Effector memory CD4-positive, alpha-beta T cell (primary cell): ENCODE data around the gene B4GALT5.
"Not testable (repeated sequence)": the region's sequence is repeated elsewhere in the genome, so short reads cannot be mapped to it uniquely, and the experiment has no call there.

Experiments
- DNase-seq, 3 donors: peaks; one replicate each; pipeline ENCODE4 v3.0.0-alpha.2; 2020
- H3K27ac ChIP-seq: 2 replicates; pipeline ENCODE4 v1.7.0; 2013; ENCODE audit warnings: mild to moderate bottlenecking, low read length, moderate library complexity; ENCODE audit not compliant: insufficient read depth, poor library complexity, severe bottlenecking
- H3K27me3 ChIP-seq: replicated peaks from 2 replicates; pipeline ENCODE4 v1.7.0; 2013; ENCODE audit warnings: mild to moderate bottlenecking, low read length; ENCODE audit not compliant: insufficient read depth, control insufficient read depth, poor library complexity, severe bottlenecking
- H3K36me3 ChIP-seq: 2 replicates; pipeline ENCODE4 v1.7.0; 2013; ENCODE audit warnings: mild to moderate bottlenecking, low read length, moderate library complexity; ENCODE audit not compliant: control insufficient read depth, insufficient read depth
- H3K4me1 ChIP-seq: 2 replicates; pipeline ENCODE4 v1.7.0; 2013; ENCODE audit warnings: low read length, mild to moderate bottlenecking; ENCODE audit not compliant: control insufficient read depth, insufficient read depth, poor library complexity, severe bottlenecking
- H3K4me3 ChIP-seq: 2 replicates; pipeline ENCODE4 v1.7.0; 2013; ENCODE audit warnings: low read length, low read depth, mild to moderate bottlenecking; ENCODE audit not compliant: insufficient read depth, poor library complexity, severe bottlenecking
- H3K9me3 ChIP-seq: 2 replicates; pipeline ENCODE4 v1.7.0; 2013; ENCODE audit warnings: mild to moderate bottlenecking, low read length, moderate library complexity; ENCODE audit not compliant: control insufficient read depth
- total RNA-seq, 3 donors: gene quantifications; one replicate each; lab custom pipeline; 2026; lab: John Stamatoyannopoulos, UW

Gene B4GALT5, protein sequence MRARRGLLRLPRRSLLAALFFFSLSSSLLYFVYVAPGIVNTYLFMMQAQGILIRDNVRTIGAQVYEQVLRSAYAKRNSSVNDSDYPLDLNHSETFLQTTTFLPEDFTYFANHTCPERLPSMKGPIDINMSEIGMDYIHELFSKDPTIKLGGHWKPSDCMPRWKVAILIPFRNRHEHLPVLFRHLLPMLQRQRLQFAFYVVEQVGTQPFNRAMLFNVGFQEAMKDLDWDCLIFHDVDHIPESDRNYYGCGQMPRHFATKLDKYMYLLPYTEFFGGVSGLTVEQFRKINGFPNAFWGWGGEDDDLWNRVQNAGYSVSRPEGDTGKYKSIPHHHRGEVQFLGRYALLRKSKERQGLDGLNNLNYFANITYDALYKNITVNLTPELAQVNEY
- total RNA-seq = 27.7 to 46.3 (median 41.8) reads per million in 3 donors

DNA sequence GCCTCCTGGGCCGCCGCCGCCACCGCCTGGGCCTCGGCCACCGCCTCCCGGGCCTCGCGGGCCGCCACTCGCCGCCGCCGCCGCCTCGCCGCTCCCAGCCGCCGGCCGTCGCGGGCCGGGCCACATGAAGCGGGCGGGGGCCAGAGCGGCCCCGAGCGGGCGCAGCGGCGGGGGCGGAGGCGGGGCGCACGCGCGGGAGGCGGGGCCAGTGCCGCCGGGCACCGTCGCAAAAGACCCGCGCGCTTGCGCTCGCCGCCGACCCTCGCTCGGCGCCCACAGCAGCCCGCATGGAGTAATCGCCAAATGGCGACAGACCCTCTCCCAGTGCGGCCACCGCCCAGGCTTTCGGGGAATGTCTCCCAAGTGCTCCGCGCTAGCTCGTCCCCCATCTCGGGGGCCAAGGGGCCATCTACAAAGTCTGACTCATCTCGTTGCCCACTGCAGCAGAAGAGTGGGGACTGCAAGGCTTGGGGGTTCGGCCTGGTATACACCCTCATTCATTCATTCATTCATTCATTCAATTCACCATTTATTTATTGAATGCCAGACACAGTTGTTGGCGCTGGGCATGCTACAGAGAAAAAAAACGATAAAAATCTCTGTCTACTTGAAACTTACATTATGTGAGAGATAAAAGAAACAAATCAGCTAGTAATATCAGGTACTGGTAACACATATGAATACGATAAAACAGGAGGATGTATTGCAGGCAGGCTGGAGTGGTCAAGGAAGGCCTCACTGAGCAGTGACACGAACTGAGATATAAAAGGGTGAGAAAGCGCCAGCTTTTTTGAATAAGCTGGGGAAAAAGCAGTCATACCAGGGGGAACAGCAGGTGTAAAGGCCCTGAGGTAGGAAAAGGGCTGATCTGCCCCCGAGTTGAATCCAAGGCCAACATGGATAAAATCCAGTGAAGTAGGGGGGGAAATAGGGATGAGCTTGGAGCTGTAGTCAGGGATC is at the start of gene B4GALT5:
TSS of gene B4GALT5 (minus strand) at position 126 of the 960 bp plus-strand sequence. CDS start 188 bp downstream, outside the sequence.
- Histone ChIP-seq H3K4me1 (peaks cover 13% of the 10 kb centered on the region), H3K36me3 (no peaks in the 10 kb centered on the region), H3K27me3 (no peaks in the 10 kb centered on the region), H3K9me3 (no peaks in the 10 kb centered on the region), H3K4me3 (peak within 1 kb of the TSS; percentile 99), H3K27ac (peak within 1 kb of the TSS; percentile 64)
- peak; percentile 34 to 56 (median 45) for DNase-seq

DNA sequence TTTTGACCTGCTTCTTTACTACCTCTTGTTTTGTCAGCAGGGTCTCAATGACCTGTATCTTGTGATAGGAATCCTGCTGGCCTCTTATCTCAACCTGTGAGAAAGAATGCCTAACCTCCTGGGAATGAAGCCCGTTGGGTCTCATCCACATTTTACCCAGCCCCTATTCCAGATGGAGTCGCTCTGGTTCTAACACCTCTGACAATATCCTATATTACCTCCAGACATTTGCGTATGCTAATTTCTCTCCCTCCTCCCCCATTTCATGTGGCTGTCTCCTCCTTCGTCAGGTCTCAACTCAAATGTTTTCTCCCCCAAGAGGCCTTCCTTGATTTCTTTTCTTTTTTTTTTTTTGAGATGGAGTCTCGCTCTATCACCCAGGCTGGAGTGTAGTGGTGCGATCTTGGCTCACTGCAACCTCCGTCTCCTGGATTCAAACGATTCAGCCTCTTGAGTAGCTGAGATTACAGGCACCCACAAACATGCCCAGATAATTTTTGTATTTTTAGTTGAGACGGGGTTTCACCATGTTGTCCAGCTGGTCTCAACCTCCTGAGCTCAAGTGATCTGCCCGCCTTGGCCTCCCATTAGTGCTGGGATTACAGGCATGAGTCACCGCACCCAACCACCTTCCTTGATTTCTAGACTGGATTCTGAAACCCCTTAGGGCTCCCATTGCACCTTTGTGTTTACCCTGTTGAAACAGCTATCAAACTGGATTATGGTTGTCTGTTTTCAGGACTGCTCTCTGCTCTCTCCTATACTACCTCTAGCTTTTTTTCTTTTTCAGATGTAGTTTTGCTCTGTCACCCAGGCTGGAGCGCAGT is 49.5 kb upstream of the B4GALT5 start:
- Histone ChIP-seq H3K4me1 (peaks cover 11% of the 10 kb centered on the region), H3K27ac (no peak overlapping the region), H3K27me3 (peaks cover 12% of the 10 kb centered on the region), H3K36me3 (no peaks in the 10 kb centered on the region), H3K4me3 (no peak overlapping the region), H3K9me3 (no peaks in the 10 kb centered on the region)
- DNase-seq = no peak

DNA sequence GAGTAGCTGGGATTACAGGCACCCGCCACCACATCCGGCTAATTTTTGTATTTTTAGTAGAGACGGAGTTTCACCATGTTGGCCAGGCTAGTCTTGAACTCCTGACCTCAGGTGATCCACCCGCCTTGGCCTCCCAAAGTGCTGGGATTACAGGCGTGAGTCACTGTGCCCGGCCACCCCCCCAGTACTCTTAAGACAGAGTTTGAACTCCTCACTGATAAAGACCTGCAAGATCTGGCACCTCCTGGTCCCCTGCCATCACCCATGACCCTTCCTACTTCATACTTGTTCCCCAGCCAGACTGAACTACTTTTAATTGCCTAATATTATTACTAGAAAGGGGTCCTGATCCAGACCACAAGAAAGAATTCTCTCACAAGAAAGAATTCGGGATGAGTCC is 48.2 kb upstream of the B4GALT5 start:
- not testable (repeated sequence) for H3K36me3 ChIP-seq, H3K27ac ChIP-seq, H3K4me1 ChIP-seq, H3K9me3 ChIP-seq, DNase-seq, H3K4me3 ChIP-seq
- peaks cover 12% of the 10 kb centered on the region for H3K27me3 ChIP-seq

DNA sequence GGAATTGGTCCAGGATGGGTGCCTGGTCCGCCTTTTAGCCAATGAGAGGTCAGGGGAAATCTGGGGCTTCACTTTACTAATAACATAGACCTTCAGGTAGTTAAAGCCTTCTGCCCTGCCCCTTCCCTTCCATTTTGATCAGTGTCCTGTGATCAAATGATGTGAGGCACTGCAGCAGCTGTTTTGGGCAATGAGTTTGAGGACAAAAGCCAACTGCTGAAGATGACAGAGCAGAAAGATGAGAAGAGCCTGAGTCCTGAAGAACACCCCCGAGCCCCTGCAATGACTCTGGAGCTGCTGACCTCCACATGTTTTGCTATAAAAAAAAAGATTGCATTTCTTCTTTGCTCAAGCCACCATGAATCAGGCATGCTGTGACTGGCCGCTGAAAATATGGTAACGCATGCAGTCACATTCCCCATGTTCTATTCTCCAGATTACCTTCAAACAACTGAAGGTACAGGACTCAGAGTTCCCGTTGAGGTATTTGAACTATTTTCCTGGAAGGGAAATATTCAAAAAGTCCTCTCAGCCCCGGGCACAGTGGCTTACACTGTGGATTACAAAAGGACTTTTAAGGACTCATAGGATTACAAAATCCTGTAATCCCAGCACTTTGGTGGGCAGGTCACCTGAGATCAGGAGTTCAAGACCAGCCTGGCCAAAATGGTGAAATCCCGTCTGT is 45.7 kb upstream of the B4GALT5 start:
- Histone ChIP-seq H3K4me3 (no peak overlapping the region), H3K27me3 (no peaks in the 10 kb centered on the region), H3K9me3 (no peaks in the 10 kb centered on the region), H3K27ac (no peak overlapping the region), H3K4me1 (no peaks in the 10 kb centered on the region), H3K36me3 (no peaks in the 10 kb centered on the region)
- no peak for DNase-seq

DNA sequence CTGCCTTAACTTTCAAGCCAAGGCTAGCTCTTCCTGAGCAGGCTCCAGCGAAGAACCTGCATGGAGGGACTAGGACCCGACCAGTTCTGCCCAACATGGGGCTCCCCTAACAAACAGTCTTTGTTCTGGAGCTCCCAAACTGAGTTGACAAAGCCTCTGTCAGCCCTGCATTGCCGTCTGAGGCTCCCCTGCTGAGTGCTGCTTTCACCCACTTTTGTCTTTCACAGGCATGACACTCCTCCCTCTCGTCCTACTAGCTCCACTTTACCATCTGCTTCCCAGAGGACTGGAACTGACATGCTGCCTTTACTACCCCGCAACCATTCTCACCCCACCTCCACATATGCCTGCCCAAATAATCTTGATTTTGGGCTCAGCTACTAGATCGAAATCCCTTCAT is 45.1 kb upstream of the B4GALT5 start:
- Histone ChIP-seq H3K4me1 (no peaks in the 10 kb centered on the region), H3K27me3 (no peaks in the 10 kb centered on the region)
- no peak for DNase-seq

DNA sequence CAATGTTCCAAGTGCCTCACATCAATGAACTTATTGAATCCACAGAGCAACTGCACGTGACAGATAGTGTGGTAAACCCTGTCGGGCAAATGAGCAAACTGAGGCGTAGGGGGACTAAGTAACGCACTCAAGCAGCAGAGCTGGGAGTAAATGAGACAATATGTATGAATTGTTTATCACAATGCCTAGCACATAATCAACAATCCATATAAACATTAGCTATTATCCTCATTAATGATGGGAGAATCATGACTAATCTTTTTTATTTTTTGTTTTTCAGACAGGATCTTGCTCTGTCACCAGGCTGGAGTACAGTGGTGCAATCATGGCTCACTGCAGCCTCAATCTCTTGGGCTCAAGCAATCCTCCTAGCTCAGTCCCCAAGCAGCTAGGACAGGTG is 43.9 kb upstream of the B4GALT5 start:
- Histone ChIP-seq H3K4me3 (no peak overlapping the region), H3K9me3 (no peaks in the 10 kb centered on the region), H3K4me1 (no peaks in the 10 kb centered on the region), H3K36me3 (no peaks in the 10 kb centered on the region), H3K27ac (no peak overlapping the region), H3K27me3 (no peaks in the 10 kb centered on the region)
- no peak for DNase-seq

More for the DNA sequence above, 45.1 kb upstream of the B4GALT5 start:
- Histone ChIP-seq H3K4me3 (no peak overlapping the region), H3K9me3 (no peaks in the 10 kb centered on the region), H3K36me3 (no peaks in the 10 kb centered on the region), H3K27ac (no peak overlapping the region)

DNA sequence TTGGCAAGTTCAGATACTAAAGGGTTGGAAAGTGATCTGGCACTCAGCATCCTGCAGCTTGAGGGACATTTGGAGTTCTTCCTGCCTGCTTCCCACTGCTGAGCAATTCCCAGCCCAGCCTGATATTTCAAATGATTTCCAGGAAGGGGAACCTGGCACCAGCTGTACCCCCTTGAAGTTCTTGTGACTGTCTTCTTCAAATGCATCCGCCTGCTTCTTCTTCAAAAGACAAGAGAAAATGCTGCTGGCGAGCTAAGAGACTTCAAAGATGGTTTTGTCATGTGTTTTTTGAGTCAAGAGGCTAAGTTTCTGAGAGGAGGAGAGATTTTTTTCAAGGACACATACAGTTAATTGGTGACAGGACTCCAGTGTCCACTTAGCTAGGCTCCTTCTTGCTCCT is 42.6 kb upstream of the B4GALT5 start:
- H3K4me3 ChIP-seq = no peak overlapping the region
- H3K9me3 ChIP-seq = no peaks in the 10 kb centered on the region
- no peaks in the 10 kb centered on the region for H3K27me3 ChIP-seq
- no peak overlapping the region for H3K27ac ChIP-seq
- no peaks in the 10 kb centered on the region for H3K4me1 ChIP-seq
- DNase-seq = no peak
- no peaks in the 10 kb centered on the region for H3K36me3 ChIP-seq

DNA sequence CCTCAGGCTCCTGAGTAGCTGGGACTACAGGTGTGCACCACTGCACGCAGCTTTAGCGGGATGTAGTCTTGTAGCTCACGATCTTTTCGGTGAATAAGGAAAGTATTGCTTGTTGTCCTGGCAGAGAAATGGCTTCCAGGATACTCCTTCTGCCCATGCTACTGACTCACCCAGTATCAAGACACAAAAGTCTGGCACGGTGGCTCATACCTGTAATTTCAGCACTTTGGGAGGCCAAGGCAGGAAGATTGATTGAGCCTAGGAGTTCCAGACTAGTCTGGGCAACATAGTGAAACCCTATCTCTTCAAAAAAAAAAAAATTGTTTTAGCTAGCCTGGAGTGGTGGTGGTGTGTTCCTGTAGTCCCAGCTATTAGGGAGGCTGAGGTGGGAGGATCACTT is 40.9 kb upstream of the B4GALT5 start:
- no peak for DNase-seq
- Histone ChIP-seq H3K4me1 (no peaks in the 10 kb centered on the region), H3K27ac (no peak overlapping the region)

DNA sequence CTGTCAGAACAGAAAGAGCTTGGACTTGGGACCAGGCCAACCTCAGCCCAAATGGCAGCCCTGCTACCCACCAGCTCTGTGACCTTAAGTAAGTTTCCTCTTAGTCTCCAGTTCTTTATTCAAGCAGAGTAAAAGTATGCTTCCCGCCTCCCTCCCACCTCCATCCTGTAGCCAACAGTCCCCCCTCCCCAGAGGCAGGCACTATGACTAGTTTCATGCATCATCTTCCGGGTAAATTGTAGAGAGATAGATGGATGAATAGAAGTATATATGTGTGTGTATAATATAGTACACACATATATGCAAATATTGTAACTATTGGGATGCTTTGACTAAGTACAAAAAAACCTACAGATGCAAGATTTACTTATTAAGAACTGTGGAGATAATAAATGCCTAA is 39.5 kb upstream of the B4GALT5 start:
- no peak for DNase-seq
- H3K9me3 ChIP-seq = no peaks in the 10 kb centered on the region
- H3K27me3 ChIP-seq = no peaks in the 10 kb centered on the region

More for the DNA sequence above, 40.9 kb upstream of the B4GALT5 start:
- H3K27me3 ChIP-seq = no peaks in the 10 kb centered on the region
- H3K9me3 ChIP-seq = no peaks in the 10 kb centered on the region
- no peaks in the 10 kb centered on the region for H3K36me3 ChIP-seq
- no peak overlapping the region for H3K4me3 ChIP-seq

More for the DNA sequence above, 39.5 kb upstream of the B4GALT5 start:
- Histone ChIP-seq H3K27ac (no peak overlapping the region), H3K4me1 (no peaks in the 10 kb centered on the region), H3K4me3 (no peak overlapping the region), H3K36me3 (no peaks in the 10 kb centered on the region)
